HG03520 (cell line): ENCODE results near the gene XRCC3.

Experiments used
- ATAC-seq: cut with Tn5 transposase; IDR thresholded peaks from one replicate; pipeline ENCODE4 v1.9.1; 2021; ENCODE audit warnings: mild to moderate bottlenecking, moderate library complexity; ENCODE audit not compliant: unreplicated experiment

The XRCC3 gene

GRCh38 chr14:103696070-103696402 lies 19.2 kb downstream of the XRCC3 start:
- ATAC-seq: no peak

GRCh38 chr14:103695296-103696069 lies 19.8 kb downstream of the XRCC3 start:
- ATAC-seq: no peak

GRCh38 chr14:103694572-103695026 lies 20.7 kb downstream of the XRCC3 start:
- no peak for ATAC-seq

- no peak for ATAC-seq
Measured at GRCh38 chr14:103693515-103693914, 21.7 kb downstream of the XRCC3 start.

- ATAC-seq: no peak
Measured at GRCh38 chr14:103692871-103693270, 22.4 kb downstream of the XRCC3 start.

- ATAC-seq: no peak
Measured at GRCh38 chr14:103692159-103692558, 23.1 kb downstream of the XRCC3 start.

GRCh38 chr14:103691655-103692054 lies 23.6 kb downstream of the XRCC3 start:
- peak; percentile 69 for ATAC-seq

GRCh38 chr14:103690332-103690731 lies 24.9 kb downstream of the XRCC3 start:
- no peak for ATAC-seq

- ATAC-seq: no peak
Measured at GRCh38 chr14:103688906-103689902, 26.0 kb downstream of the XRCC3 start.

GRCh38 chr14:103688441-103688840 lies 26.8 kb downstream of the XRCC3 start:
- ATAC-seq: no peak

- ATAC-seq: no peak
Measured at GRCh38 chr14:103687712-103688111, 27.5 kb downstream of the XRCC3 start.

- ATAC-seq: no peak
Measured at GRCh38 chr14:103686831-103687485, 28.3 kb downstream of the XRCC3 start.

- ATAC-seq: no peak
Measured at GRCh38 chr14:103685276-103686211, 29.7 kb downstream of the XRCC3 start.

- ATAC-seq: no peak
Measured at GRCh38 chr14:103684871-103685270, 30.4 kb downstream of the XRCC3 start.

GRCh38 chr14:103684471-103684870 lies 30.8 kb downstream of the XRCC3 start:
- no peak for ATAC-seq

GRCh38 chr14:103683139-103683538 lies 32.1 kb downstream of the XRCC3 start:
- ATAC-seq: no peak

- no peak for ATAC-seq
Measured at GRCh38 chr14:103680491-103681231, 34.6 kb downstream of the XRCC3 start.

- no peak for ATAC-seq
Measured at GRCh38 chr14:103679351-103679750, 35.9 kb downstream of the XRCC3 start.

GRCh38 chr14:103676881-103677675 lies 38.2 kb downstream of the XRCC3 start:
- no peak for ATAC-seq
